Measurements from ENCODE around the gene TPSAB1. TPM values are rescaled to one million over a fixed set of nuclear protein-coding genes. Genes with fewer than 3 reads are reported as not detected.
"Not testable (repeated sequence)": the region's sequence is repeated elsewhere in the genome, so short reads cannot be mapped to it uniquely, and the experiment has no call there.

Gene TPSAB1
- total RNA-seq, 1 experiment from 2014 or later, result 0.25 TPM

DNA sequence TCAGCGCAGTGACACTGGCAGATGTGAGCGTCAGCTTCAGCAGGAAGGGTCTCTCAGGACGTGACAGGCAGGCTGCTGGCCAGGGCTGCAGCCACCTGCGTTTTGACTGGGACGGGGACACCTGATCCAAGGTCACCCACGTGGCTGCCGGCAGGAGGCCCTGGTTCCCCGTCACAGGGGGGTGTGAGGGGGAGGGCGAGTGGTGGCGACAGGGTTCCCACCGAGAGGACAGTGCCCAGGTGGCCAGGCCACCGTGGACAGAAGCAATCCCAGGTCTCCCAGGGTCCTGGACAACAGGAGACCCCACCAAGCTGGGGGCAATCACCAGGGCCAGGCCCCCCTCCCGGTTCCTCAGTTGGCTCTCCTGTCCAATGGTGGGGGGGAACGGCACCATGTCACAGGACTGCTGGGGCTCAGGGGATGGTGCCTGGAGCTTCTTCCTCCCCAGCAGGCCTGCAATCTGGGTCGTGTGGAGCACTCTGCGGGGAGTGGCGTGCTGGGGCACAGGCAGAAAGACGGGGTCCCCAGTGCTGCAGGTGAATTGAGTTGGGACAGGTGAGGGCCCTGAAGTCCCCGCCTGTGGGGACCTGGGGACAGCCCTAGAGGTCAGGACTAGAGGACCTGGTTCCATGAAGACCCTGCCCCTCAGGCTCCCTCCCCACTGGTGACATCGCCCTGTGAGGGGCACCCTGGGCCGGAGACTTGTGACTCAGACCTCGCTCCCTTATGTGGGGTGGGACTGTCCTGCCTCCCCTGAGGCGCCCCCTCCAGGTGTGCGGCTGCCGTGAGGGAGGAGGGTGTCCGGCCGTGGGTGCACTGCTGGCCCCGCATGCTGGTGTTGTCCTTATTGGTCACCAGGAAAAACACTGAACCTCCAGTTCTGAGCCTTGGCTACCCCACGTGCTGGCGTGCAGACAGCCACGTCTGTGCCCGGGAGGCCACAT, 3.7 kb downstream of the TPSAB1 start:
- H3K4me2 ChIP-seq (ENCODE audit: low read length); DNase-seq (ENCODE audit: low read depth, low spot score); H3K27ac ChIP-seq (ENCODE audit: low read depth, low read length); CTCF ChIA-PET; H2AFZ ChIP-seq (ENCODE audit: low read depth, low read length, poor library complexity, severe bottlenecking); ATAC-seq; H3K79me2 ChIP-seq (ENCODE audit: insufficient read depth, low read length); H3K4me3 ChIP-seq (replicated peaks in 1 of 2; ENCODE audit: low read depth in 1 of 2, low read length in 2 of 2); RAD21 ChIA-PET (ENCODE audit: low non-redundant PET in 1 of 2, low total read pairs in 2 of 2, uncharacterized antibody in 2 of 2, unreplicated experiment in 2 of 2); H3K27me3 ChIP-seq (ENCODE audit: insufficient read depth, low read length); H4K20me1 ChIP-seq (ENCODE audit: insufficient read depth); intact Hi-C loops (cut with micrococcal nuclease); H3K4me1 ChIP-seq (ENCODE audit: control insufficient read depth in 1 of 2, insufficient read depth in 2 of 2, low read length in 2 of 2); H3K9me2 ChIP-seq (ENCODE audit: insufficient read depth); H3K9ac ChIP-seq (ENCODE audit: low read length); H3K36me3 ChIP-seq (ENCODE audit: control insufficient read depth in 1 of 2, insufficient read depth in 2 of 2, low read length in 2 of 2); H3K9me3 ChIP-seq (ENCODE audit: control insufficient read depth in 1 of 2, insufficient read depth in 1 of 2, low read depth in 1 of 2, low read length in 2 of 2); BruUV-seq (replicated peaks): not testable (repeated sequence)
- POLR2A ChIA-PET, result interaction anchor here (0.6 kb wide), 2 partner anchors 26 to 196 kb away, joined by 3 read pairs; no protein-coding TSS in a partner anchor

DNA sequence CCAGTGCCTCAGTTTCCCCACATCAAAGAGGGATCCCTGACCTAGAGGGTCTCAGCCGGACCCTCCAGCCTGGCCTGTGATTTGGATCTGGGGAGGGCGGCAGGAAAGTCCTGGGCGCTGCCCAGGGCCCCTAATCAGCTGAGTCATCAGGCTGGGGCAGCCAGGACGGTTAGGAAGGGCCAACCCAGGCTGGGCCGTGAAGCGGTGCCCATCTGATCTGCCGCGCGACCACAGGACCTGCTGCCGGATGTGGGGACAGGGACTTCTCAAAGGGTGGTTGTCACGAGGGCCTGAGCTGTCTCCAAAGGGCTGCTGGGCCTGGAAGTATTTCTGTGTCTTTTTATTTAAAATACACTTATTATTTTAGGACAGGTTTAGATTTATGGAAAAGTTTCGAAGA, 4.4 kb downstream of the TPSAB1 start:
- H3K79me2 ChIP-seq (ENCODE audit: insufficient read depth, low read length), result no peaks in the 10 kb centered on the region
- no peaks in the 10 kb centered on the region for H3K9me2 ChIP-seq (ENCODE audit: insufficient read depth)
- H3K27ac ChIP-seq (ENCODE audit: low read depth, low read length), result no peak overlapping the region

More for the DNA sequence above, 4.4 kb downstream of the TPSAB1 start:
- Histone ChIP-seq H3K4me2 (ENCODE audit: low read length) (no peak overlapping the region), H3K9ac (ENCODE audit: low read length) (no peak overlapping the region), H3K9me3 (ENCODE audit: control insufficient read depth in 1 of 2, insufficient read depth in 1 of 2, low read depth in 1 of 2, low read length in 2 of 2) (no peaks in the 10 kb centered on the region), H3K4me3 (replicated peaks in 1 of 2; ENCODE audit: low read depth in 1 of 2, low read length in 2 of 2) (no peak overlapping the region), H3K36me3 (ENCODE audit: control insufficient read depth in 1 of 2, insufficient read depth in 2 of 2, low read length in 2 of 2) (no peaks in the 10 kb centered on the region), H4K20me1 (ENCODE audit: insufficient read depth) (no peaks in the 10 kb centered on the region), H2AFZ (ENCODE audit: low read depth, low read length, poor library complexity, severe bottlenecking) (no peak overlapping the region), H3K27me3 (ENCODE audit: insufficient read depth, low read length) (no peaks in the 10 kb centered on the region), H3K4me1 (ENCODE audit: control insufficient read depth in 1 of 2, insufficient read depth in 2 of 2, low read length in 2 of 2) (no peaks in the 10 kb centered on the region)
- ChIA-PET RAD21 (ENCODE audit: low non-redundant PET in 1 of 2, low total read pairs in 2 of 2, uncharacterized antibody in 2 of 2, unreplicated experiment in 2 of 2) (no interaction called here), CTCF (no interaction called here), POLR2A (interaction anchor here (0.6 kb wide), 1 partner anchor 27 kb away, joined by 3 read pairs; no protein-coding TSS in a partner anchor)
- ATAC-seq (no peak), DNase-seq (ENCODE audit: low read depth, low spot score) (no peak)
- TF ChIP-seq, protein P1, sequence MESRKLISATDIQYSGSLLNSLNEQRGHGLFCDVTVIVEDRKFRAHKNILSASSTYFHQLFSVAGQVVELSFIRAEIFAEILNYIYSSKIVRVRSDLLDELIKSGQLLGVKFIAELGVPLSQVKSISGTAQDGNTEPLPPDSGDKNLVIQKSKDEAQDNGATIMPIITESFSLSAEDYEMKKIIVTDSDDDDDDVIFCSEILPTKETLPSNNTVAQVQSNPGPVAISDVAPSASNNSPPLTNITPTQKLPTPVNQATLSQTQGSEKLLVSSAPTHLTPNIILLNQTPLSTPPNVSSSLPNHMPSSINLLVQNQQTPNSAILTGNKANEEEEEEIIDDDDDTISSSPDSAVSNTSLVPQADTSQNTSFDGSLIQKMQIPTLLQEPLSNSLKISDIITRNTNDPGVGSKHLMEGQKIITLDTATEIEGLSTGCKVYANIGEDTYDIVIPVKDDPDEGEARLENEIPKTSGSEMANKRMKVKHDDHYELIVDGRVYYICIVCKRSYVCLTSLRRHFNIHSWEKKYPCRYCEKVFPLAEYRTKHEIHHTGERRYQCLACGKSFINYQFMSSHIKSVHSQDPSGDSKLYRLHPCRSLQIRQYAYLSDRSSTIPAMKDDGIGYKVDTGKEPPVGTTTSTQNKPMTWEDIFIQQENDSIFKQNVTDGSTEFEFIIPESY (IDR thresholded peaks at IDR 0.05; ENCODE audit: extremely low read depth, insufficient replicate concordance, low read length), result no peak
- TF ChIP-seq JUND (IDR thresholded peaks at IDR 0.05) (no peak), ZNF274 (IDR thresholded peaks at IDR 0.05; ENCODE audit: low read depth, low read length) (no peak), RAD21 (IDR thresholded peaks at IDR 0.05; ENCODE audit: low read depth) (no peak), POLR2AphosphoS5 (IDR thresholded peaks at IDR 0.05; ENCODE audit: low read depth, low read length) (no peak), CEBPB (IDR thresholded peaks at IDR 0.05; ENCODE audit: low read depth) (no peak), SP1 (IDR thresholded peaks at IDR 0.05; ENCODE audit: low read depth) (no peak), EZH2phosphoT487 (IDR thresholded peaks at IDR 0.05; ENCODE audit: borderline replicate concordance) (no peak)
- TF ChIP-seq, protein P2, sequence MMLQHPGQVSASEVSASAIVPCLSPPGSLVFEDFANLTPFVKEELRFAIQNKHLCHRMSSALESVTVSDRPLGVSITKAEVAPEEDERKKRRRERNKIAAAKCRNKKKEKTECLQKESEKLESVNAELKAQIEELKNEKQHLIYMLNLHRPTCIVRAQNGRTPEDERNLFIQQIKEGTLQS (IDR thresholded peaks at IDR 0.05), result no peak
- TF ChIP-seq, protein P3, sequence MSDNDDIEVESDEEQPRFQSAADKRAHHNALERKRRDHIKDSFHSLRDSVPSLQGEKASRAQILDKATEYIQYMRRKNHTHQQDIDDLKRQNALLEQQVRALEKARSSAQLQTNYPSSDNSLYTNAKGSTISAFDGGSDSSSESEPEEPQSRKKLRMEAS (IDR thresholded peaks at IDR 0.05), result no peak
- TF ChIP-seq, protein P4, sequence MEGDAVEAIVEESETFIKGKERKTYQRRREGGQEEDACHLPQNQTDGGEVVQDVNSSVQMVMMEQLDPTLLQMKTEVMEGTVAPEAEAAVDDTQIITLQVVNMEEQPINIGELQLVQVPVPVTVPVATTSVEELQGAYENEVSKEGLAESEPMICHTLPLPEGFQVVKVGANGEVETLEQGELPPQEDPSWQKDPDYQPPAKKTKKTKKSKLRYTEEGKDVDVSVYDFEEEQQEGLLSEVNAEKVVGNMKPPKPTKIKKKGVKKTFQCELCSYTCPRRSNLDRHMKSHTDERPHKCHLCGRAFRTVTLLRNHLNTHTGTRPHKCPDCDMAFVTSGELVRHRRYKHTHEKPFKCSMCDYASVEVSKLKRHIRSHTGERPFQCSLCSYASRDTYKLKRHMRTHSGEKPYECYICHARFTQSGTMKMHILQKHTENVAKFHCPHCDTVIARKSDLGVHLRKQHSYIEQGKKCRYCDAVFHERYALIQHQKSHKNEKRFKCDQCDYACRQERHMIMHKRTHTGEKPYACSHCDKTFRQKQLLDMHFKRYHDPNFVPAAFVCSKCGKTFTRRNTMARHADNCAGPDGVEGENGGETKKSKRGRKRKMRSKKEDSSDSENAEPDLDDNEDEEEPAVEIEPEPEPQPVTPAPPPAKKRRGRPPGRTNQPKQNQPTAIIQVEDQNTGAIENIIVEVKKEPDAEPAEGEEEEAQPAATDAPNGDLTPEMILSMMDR (IDR thresholded peaks at IDR 0.05 in 2 of 3, conservative IDR thresholded peaks at IDR 0.05 in 1 of 3; ENCODE audit: borderline replicate concordance in 1 of 3, insufficient read depth in 1 of 3, low read depth in 2 of 3, low read length in 2 of 3), result no peak
- BruUV-seq (replicated peaks), result no TSS peak
- intact Hi-C loops (cut with micrococcal nuclease), result no loop called here

All from HCT116 (cell line).